GM21528 (cell line): ENCODE measurements around the gene USP3.
"Not testable (repeated sequence)": the region's sequence is repeated elsewhere in the genome, so short reads cannot be mapped to it uniquely, and the experiment has no call there.

Experiments used
- ATAC-seq: cut with Tn5 transposase; IDR thresholded peaks from one replicate; pipeline ENCODE4 v1.9.1; 2021; ENCODE audit warnings: mild to moderate bottlenecking, moderate library complexity; ENCODE audit not compliant: unreplicated experiment, low FRiP score

The USP3 gene

GRCh38 chr15:63475707-63476106, 28.7 kb upstream of the USP3 start:
- no peak for ATAC-seq

- ATAC-seq = no peak
Measured at GRCh38 chr15:63476229-63476632, 28.2 kb upstream of the USP3 start.

DNA sequence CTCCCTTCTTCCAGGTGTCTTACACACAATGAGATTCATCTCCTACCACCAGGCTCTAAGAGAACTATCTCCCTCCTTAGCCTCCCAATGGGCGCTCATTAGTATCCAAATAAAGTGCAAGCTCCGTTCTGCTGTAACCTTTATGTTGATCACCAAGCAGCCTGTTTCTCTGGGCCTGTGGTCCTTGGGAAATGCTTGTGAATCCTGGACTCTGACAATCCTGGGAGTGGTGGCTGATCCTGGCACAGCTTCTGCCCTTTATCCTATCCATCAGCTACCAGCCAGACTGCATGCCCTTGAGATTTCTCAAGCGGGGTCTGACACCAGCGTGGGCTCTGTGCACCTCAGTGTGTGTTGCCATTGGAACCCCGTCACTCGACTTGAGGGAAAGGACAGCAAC, 26.1 kb upstream of the USP3 start:
- no peak for ATAC-seq

DNA sequence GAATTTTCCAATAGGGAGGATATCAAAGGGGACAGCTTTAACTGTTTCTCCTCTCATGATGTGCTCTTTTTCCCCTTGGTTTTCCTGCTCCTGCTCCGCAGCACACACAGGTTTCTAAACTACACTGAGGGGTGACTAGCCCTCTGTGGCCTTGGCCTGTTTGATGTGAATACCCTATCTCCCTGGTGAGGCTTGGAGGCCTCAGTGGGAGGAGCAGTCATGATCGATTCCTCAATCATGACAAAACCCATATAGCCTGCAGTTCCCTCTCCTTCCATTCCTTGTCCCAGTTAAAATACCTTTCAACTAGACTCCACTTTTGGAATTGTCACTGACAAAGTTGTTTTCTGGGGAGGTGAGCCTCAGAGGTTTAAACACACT, 24.0 kb upstream of the USP3 start:
- ATAC-seq = no peak

GRCh38 chr15:63481105-63481810, 23.1 kb upstream of the USP3 start:
- no peak for ATAC-seq

- no peak for ATAC-seq
Measured at GRCh38 chr15:63482874-63483323, 21.5 kb upstream of the USP3 start.

GRCh38 chr15:63483521-63484371, 20.6 kb upstream of the USP3 start:
- ATAC-seq = no peak

DNA sequence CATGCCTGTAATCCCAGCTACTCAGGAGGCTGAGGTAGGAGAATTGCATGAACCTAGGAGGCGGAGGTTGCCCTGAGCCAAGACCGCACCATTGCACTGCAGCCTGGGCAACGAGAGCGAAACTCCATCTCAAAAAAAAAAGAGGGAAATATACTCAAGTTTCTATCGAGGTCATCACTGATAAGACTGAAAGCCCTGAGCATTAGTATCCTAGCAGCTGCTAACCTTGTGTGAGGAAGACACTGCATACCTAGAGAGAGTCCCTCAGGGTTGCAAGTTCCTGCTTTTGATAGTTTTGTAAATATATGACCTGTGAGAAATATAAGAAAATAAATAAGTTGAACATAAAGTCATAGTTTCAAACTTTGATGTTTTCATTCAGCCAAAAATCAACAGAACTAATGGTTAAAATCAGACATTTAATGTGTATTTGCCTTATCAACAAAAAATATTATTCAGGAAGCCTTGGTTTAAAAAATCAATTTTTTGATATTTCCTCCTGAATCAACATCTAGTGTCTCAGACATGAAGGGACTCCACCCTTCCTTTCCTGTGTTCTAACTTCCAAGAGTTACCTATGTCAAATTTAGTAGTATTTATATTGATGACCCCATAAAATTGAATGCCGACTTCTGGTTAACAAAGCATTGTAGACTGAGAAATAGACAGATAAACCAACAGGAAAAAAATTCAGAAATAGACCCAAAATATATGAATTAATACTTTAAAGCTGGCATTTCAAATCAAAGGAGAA, 19.8 kb upstream of the USP3 start:
- ATAC-seq = no peak

DNA sequence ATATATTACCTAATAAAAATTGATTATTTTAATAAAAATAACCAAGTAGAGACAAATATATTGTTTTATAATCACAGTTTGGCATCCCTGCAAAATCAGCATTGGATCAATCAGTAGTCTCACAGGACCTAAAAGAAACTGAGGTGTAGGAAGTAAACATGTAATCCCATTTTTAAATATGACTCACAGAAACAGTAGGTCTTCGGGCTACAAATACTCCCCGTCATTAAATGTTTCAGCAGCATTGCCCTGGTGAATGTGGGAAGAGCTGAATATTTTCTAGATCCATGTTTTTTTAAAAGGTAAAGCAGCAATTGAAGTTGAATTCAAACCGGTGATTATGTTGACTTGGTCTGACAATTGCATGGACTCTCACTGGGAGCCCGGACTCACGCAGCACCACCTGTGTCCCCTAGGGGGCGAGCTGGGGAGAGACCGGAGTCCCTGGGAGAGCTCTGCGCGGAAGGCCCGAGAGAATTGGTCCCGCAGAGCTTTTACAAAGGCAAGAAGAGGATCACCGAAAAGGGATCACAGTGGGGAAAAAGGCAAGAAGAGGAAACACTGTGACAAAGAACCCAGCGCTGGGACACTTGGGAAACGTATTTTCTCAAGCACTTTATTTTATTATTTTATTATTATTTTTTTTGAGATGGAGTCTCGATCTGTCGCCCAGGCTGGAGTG, 17.2 kb upstream of the USP3 start:
- peak; percentile 48 for ATAC-seq

DNA sequence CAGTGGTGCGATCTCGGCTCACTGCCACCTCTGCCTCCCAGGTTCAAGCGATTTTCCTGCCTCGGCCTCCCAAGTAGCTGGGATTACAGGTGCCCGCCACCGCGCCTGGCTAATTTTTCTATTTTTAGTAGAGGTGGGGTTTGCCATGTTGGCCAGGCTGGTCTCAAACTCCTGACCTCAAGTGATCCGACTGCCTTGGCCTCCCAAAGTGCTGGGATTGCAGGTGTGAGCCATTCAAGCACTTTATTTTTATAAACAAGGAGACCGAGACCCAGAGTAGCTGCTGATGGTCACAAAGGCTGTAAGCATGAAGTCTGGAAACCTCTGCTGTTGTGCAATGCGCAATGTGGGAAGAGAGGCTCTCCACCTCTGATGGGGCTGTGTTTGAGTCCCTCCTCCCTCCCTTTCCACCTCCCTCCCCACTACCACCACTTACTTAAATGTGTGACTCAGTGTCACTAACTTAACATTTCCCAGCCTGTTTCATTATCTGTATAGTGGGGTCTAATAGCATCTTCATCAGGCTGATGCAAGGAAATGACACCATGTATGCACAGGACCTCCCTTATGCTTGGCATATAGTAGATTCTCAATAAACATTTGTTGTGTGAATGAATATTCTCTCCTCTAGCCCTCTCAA, 16.5 kb upstream of the USP3 start:
- not testable (repeated sequence) for ATAC-seq

- no peak for ATAC-seq
Measured at GRCh38 chr15:63488398-63488960, 15.9 kb upstream of the USP3 start.

GRCh38 chr15:63489352-63489751, 15.0 kb upstream of the USP3 start:
- no peak for ATAC-seq

- ATAC-seq = no peak
Measured at GRCh38 chr15:63490345-63491034, 13.9 kb upstream of the USP3 start.

DNA sequence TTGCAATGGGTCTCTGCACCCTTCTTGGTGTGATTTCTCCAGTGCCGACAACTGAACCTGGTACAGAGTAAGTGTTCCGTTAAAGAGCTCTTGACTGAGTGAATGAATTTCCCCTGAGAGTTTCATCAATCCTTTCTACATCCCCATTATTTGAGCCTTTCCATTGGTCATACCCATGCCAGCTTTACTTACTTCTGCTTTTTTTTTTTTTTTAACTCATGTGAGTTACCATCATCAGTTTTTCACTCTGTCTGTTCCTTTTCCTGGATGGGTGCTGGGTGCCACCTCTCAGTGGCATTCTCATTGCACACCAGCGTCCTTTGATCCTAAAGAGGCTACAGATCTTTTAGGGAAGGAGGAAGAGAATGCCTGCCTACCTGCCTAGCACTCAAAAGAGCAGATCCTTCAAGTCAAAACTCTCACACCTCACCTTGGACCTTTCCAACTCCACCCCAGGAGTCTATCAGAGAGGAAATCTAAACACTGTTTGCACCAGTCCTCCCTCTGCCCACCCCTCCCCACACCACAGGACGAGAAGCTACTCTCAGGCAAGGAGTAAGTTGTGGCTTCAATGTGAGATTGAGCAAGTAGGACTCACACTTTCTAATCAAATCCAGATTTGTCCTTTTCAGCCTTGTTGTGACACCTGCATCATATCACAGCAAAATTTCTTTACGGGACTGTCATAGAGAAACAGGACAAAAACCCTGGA, 13.1 kb upstream of the USP3 start:
- ATAC-seq = no peak

DNA sequence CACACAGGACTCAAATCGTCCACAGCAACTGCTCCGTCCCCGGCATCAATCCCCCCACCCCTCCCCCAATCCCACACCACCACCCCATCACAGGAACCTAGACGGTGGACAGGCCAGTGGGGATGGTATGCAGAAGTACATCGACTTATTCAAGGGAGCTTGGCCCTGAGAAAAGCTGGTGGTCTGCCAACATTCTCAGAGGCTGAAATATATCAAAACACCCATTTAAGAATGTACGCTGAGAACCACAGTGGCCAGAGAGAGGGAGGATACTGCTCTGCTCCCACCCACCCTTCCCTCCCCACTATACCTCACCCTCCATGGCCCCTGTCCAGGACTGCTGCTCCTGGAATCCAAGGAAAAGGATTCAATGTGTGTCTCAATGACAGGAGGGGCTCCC, 12.4 kb upstream of the USP3 start:
- ATAC-seq = no peak

GRCh38 chr15:63492541-63493077, 11.8 kb upstream of the USP3 start:
- ATAC-seq = no peak

DNA sequence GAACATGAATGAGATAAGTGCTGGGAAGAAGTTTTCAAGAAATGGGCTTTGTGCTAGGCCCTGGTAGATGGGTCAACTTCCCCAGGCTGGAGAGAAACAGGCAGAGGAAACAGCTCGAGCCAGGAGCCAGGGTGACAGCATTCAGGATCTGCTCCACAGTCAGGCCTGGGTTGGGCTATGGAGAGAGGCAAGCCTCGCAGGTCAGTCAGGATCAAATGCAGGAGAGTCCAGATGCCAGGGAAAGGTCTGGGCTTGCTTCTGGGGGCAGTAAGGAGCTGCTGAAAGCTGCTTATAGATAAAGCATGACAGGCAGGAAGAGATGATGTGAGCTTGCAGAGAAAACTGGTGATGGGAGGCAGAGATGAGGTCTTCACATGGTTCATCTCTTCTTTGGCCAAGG, 11.0 kb upstream of the USP3 start:
- ATAC-seq = no peak

DNA sequence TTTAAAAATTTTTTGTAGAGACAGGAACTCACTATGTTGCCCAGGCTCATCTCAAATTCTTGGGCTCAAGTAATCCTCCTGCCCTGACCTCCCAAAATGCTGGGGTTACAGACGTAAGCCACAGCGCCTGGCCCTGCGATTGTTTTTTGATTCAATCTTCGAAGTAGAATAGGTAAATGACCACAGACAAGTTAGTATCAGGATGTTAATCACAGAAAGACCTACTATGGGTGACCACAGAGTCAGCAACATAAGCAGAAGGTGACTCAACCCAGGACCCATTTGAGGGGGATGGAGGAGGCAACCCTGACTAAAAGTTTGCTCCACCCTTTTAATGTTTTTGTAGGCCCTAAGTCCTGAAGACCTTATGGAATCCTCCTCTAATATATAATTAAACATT, 10.0 kb upstream of the USP3 start:
- no peak for ATAC-seq
